GM13977 (cell line): ENCODE results near the gene ACTL10.

ENCODE experiments used
- DNase-seq: peaks from one replicate; pipeline ENCODE4 v3.0.0; 2012; ENCODE audit warnings: low spot score
- in situ Hi-C: fragments of 300-500 bp; cut with MboI; formaldehyde crosslinking; loops from one replicate; pipeline ENCODE4 v1.12.0; 2022; ENCODE audit warnings: low sequenced_read_pairs, low pct_unique_long_range_greater_than_20kb, mixed read lengths, inconsistent platforms; ENCODE audit not compliant: unreplicated experiment
- TF ChIP-seq, protein P1 (sequence below): IDR thresholded peaks from 2 replicates; pipeline ENCODE4 v1.5.1; 2012; ENCODE audit warnings: mild to moderate bottlenecking, control low read depth; ENCODE audit not compliant: insufficient read depth; ENCODE audit errors: extremely low read depth, missing control alignments

The ACTL10 gene

DNA sequence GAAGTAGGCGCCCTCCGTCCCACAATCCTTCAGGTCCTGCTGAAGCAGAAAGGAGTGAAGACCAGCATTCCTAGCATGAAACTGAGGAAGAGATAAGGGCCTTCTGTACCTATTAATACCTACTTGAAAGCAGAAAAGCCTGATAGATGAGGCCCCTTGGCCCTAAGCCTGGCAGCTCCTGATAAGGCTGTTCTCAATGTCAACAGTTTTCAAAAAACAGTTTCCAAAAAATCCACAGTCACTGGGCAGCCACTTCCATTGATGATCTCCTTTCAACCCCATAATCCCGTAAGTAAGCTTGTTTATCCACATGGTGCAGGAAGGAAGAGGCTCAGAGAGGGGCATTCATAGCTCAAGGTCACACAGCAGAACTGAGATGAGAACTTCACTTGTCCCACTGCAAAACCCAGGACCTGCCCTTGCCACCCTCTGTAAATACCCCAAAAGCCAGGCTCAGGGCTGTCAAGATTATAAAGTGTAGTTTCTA lies 22.2 kb downstream of the ACTL10 start:
- in situ Hi-C loops: no loop called here
- no peak for DNase-seq
- TF ChIP-seq, protein P1, sequence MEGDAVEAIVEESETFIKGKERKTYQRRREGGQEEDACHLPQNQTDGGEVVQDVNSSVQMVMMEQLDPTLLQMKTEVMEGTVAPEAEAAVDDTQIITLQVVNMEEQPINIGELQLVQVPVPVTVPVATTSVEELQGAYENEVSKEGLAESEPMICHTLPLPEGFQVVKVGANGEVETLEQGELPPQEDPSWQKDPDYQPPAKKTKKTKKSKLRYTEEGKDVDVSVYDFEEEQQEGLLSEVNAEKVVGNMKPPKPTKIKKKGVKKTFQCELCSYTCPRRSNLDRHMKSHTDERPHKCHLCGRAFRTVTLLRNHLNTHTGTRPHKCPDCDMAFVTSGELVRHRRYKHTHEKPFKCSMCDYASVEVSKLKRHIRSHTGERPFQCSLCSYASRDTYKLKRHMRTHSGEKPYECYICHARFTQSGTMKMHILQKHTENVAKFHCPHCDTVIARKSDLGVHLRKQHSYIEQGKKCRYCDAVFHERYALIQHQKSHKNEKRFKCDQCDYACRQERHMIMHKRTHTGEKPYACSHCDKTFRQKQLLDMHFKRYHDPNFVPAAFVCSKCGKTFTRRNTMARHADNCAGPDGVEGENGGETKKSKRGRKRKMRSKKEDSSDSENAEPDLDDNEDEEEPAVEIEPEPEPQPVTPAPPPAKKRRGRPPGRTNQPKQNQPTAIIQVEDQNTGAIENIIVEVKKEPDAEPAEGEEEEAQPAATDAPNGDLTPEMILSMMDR: no peak

DNA sequence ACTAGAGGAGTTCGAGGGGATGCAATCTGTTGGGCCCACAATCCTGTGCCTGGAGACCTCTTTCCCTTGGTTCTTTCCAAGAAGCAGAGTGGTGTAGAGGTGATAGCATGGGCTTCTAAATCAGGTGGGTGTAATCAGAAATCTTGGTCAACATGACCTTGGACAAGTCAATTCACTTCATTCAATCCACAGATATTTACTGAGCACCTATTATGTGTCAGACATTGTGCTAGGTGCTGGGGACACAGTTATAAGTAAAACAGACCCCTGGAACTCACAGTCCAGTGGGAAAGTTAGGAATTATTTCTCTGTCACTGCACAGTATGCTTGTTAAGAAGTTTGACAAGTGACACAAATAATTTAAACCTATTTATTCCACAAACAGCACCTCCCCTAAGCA lies 22.8 kb downstream of the ACTL10 start:
- in situ Hi-C loops: no loop called here
- DNase-seq: no peak

DNA sequence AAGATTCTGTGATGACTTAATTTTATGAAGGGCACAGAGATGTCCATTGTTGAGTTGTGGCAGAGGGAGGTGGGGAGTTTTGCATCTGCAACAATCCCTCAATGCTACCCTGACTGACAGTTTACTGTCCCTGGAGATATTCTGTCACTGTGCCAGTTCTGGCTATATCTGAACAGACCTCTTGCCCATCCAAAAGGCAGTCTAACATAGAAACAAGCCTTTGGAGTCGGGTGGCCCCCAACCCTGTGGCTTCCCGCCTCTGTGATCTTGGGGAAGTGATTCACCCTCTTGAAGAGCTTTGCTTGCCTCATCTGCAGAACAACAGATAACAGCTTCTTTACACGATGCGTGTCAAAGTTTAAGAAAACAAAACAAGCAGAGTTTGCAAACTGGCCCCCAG lies 23.2 kb downstream of the ACTL10 start:
- no peak for DNase-seq
- in situ Hi-C loops: no loop called here
- TF ChIP-seq, protein P1: no peak

More for the DNA sequence above, 22.8 kb downstream of the ACTL10 start:
- TF ChIP-seq, protein P1: no peak

DNA sequence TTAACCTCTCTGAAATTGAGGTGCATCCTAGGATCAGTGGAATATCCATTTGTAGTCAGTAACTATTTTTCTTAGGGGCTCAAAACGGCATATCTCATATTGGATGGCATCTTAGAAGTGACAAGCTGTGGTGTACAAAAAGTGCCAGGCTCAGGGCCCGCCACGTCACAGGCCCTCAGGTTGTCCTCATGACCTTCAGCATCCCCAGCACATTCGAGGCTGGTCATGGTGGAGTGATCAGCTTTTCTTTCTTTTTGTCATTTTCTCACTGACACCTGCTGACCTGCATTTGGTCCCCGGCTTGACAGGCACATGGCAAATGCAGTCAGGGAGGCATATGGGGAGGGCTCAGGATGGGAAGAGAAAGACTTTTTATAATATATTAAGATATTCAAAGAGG lies 26.5 kb downstream of the ACTL10 start:
- TF ChIP-seq, protein P1: no peak
- DNase-seq: no peak
- in situ Hi-C loops: no loop called here

DNA sequence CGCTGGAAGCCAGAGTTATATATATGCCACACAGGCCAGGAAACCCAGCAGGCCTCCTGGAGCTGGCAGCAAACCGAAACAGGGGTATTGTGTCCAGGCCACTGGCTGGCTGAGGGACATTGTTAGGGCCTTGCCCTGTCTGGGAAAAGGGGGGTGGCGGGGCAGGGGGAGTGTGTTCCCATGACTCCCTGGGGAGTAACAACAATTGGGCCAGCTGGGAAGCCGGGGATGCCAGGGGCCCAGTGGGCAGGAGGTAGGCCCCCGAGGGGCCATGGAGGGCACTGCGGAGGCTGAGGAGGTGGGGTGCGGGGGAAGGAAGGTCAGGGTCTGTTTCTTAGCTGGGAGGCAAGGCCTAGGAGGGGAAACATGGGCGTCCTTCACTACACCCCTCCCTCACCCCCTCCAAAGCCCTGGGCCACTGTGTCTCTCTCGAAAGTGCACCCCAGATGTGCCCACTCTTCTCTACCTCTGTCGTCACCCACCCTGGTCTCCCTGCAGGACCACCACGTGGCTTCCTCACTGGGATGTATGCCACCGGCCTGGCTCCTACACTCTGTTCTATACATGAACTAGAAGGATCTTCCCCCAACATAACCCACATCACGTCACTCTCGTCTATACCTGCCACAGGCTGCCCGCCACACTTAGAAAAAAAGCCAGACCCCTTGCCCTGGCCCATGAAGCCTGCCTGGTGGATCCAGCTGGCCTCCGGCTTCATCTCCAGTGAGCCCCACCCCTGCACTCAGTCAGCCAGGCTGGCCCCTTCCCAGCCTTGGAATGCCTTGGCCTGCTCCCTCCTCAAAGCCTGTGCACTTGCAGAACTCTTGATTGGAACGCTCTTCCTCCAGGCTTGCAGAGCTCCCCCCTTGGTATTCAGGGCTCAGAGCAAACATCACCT lies 27.2 kb downstream of the ACTL10 start:
- no peak for DNase-seq
- in situ Hi-C loops: no loop called here

DNA sequence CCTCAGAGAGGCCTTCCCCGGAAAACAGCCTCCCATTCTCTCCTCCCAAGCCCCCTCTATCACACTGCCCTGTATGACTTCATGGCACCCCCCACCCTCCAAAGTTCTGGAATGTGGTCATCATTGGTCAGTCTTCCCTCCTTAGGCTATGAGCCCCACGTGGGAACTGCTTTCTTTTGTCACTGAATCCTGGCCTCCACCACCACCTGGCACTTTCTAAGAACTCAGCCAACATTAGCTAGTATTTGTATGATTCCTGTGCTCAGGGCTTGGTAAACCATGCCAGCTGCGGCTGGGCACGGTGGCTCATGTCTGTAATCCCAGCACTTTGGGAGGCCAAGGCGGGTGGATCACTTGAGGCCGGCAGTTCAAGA lies 27.9 kb downstream of the ACTL10 start:
- TF ChIP-seq, protein P1: no peak
- no peak for DNase-seq
- in situ Hi-C loops: no loop called here

More for the DNA sequence above, 27.2 kb downstream of the ACTL10 start:
- TF ChIP-seq, protein P1: no peak
